GM19397 (cell line): ENCODE measurements around the gene FOXF1.

Source experiments
- ATAC-seq: cut with Tn5 transposase; IDR thresholded peaks from one replicate; pipeline ENCODE4 v1.9.1; 2021; ENCODE audit warnings: mild to moderate bottlenecking, moderate library complexity; ENCODE audit not compliant: unreplicated experiment

FOXF1 gene

DNA sequence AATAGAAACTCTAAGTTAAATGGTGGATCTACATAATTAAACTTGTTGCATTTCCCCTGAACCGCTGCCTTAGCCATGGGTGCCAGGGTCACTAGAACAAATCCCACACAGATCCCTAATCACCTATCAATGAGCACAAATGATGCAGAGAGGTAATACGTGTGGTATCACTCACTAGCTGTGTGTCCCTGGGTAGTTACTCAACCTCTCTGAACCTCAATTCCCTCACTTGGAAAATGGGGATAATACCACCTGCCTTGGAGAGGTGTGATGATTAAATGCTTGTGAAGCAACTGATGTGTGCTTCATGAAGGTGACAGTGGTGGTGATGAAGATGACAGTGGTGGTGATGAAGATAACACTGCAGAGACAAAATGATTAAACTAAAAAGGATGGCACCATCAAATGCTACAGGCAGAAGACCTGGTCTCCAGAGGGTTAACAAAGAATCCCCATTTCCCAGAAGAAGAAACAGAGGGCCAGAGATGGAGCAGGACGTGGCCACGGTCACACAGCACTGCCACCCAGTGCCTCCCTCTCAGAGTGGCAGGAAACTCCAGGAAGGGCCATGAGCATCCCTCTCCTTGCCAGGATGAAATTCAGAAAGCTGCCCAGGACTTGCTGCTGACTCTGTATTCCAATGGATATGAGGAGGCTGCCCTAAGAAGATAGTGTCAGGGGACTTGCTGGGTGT, 17.9 kb upstream of the FOXF1 start:
- no peak for ATAC-seq

GRCh38 chr16:86492961-86493629, 17.2 kb upstream of the FOXF1 start:
- ATAC-seq = no peak

- ATAC-seq = no peak
These were observed 16.2 kb upstream of the FOXF1 start for GRCh38 chr16:86494039-86494564.

DNA sequence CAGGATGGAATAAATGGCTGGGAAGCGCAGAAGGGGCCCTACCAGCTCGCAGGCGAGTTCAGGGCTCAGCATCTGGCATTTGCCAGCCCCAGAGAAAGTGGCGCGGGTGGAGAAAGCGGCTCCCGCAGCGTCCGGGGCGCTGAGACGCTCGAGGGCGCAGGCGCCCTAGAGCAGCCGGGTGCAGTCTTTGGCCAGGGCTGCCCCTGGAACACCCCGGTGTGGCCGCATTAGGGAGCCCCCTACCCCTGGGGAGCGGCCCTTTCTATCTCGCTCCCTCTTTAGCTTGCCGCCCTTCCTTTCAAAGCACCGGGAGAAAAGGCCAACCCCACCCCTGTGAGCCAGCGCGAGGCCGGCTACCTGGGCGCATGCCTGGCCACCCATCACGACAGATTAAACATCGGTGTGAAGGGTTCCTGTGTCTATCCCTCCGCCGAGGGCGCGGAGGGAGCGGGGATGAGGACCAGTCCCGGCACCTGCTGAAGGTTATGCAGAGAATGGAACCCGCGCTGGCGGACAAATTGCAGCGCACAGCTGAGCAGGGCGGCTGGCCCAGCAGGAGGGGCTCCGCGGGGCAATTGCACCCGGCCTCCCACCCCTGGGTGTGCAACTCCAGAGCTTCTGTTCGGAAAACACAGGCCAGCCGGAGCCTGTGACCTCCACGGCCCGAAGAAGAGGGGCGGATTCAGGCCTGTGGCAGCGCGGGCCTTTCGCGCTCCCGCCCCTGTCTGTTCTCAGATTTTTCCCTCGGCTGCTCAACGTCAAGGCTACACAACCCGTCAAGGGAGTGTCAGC, 15.6 kb upstream of the FOXF1 start:
- ATAC-seq = no peak

GRCh38 chr16:86495357-86495701, 15.0 kb upstream of the FOXF1 start:
- ATAC-seq = no peak

DNA sequence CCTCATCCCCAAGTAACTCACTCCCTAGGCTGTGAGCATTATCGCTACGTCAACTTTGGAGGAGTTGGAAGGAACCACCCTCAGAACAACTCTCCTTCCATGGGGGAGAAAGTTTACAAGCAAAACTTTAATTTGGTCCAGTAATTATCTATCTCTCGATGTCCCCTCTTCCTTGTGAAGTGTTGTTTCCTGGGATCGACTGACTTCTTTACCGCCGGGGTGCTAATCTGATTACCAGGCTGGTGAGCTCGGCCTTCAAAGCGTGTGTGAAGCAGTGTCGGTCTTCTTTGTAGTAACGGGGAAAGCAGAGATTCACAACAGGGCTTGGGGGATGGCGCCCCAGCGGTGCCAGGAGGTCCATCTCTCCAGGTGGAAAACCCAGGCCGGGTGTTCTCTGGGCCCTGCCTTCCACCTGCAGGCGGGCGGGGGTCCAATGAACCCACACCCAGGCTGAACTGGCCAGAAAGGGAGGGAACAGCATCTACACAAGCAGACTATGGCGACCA, 14.5 kb upstream of the FOXF1 start:
- ATAC-seq = no peak

DNA sequence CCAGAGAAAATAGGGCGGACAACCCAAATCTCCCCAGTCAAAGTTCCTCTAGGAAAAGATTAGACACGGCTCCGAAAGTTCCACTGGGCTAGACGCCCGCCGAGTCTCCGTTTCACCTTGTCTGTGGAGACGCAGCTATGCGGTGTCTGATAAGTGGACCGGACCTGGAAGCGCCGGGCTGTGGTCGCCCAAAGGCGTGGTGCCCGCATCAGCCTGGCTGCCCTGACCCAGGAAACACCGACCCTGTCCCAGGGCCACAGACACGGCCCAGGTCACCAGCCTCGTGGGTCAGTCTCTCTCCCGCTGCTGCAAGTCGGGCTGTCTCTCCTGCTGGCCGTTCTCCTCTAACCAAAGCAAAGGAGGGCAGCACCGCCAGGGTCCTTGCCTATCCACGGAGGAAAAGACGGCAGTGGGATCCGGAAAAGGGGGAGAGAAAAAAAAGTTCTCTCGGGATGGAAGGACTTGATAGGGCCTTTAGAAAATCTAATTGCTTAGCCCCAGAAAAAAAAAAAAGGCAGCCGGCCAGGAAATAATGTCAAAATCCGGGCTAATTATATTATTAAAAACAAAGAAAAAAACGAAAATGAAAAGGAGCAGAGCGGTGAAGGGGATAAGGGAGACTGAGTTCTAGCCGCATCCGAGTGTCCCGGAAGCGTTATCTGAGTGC, 13.9 kb upstream of the FOXF1 start:
- ATAC-seq = no peak

- ATAC-seq = no peak
These were observed 13.3 kb upstream of the FOXF1 start for GRCh38 chr16:86496929-86497461.

- no peak for ATAC-seq
These were observed 12.7 kb upstream of the FOXF1 start for GRCh38 chr16:86497551-86498021.

DNA sequence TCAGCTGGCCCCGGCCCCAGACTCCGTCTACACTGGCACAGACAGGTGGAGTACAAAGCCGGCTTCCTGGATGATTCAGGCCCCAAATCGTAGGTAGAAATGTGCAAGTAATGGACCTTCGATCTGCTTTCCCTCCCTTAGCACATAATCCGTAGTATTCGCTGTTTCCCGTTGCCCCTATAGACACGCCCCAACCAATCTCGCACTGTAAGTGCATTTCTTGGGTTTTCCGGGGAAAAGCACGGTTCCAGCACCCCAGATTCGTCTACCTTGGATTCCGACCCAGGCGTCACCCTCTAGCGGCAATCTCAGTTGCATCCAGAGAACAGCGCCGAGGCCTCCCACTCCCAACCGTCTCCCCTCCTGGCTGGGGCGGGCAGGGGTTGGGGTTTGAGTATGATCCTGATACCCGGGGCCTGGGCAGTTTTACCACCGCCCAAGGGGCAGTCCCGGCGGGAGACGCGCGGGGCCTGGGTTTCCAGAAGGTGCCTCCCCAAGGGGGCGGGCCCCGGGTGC, 12.1 kb upstream of the FOXF1 start:
- no peak for ATAC-seq

DNA sequence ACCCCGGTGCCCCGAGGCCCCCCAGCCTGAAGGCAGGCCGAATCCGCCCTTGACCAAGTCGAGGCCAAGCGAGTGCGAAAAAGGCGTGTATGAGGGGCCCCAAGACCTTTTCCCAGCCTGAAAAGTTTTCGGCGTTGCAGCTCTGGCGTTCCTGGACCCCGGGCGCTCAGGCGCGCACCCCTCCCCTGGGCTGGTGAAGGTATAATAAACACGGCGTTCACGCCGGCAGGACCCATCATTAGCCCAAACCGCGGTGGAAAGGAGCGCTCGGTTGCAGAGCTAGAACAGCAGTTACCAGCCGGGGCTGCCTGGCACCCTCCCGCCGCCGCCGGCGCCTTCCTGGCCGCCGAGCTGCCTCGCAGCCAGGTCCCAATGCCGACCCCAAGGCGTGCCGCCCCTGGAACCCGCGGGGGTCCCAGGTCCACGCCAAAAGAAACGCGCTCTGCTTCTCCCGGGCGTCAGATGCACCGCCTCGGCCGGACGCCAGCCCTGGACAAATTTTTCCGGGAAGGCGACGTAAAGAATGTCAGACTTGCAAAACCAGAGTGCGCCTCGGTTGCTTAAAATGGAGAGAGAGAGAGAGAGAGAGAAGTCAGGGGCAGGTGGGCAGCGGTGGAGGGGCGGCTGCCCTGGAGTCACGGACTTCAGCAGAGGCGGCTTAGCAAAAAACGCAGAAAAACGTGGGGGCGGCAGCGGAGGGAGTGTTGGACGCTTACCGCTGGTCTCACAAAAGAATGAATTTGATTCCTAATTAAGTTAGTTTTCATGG, 11.5 kb upstream of the FOXF1 start:
- no peak for ATAC-seq

GRCh38 chr16:86499440-86499786, 10.9 kb upstream of the FOXF1 start:
- no peak for ATAC-seq

GRCh38 chr16:86499889-86500707, 10.2 kb upstream of the FOXF1 start:
- no peak for ATAC-seq

DNA sequence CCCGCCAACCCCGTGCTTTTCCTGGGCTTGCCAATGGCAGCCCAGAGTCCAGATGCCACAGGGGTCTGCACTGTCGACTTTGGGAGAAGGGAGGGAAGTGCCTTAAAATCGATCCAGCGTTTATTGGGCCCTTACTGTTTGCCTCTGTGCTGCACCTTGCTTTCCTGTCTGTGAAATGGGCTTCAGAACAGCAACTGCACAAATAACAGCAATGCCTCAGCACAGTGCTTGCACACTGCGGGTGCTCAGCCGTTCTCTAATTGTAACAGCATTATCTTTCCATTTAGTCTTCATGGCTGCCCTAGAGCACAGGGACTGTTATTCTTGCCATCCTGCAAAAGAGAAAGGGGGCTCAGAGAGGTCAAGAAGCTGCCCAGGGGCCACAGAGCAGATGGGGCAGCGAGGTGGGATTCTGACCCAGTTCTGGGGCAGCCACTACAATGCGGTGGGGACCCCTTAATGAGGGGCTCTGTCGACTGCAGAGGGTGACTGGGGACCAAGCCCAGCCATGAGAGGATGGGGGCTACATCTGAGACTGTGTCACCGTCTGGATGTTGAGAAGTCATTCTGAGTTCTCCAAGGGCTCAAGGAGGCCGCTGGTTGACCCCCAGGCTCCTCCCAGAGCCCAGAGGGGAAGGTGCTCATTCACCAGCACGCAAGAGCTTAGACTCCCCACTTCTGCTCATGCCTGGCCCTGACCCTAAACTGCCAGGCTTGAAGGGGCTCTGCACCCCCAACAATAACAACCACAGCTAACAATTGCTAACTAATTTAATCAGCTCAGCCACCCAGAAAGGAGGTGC, 9.4 kb upstream of the FOXF1 start:
- ATAC-seq = no peak

- no peak for ATAC-seq
These were observed 8.1 kb upstream of the FOXF1 start for GRCh38 chr16:86501989-86502855.

GRCh38 chr16:86502856-86503748, 7.2 kb upstream of the FOXF1 start:
- ATAC-seq = no peak
